SK-N-SH (cell line): Measurements from ENCODE around the gene XPR1. TPM values are rescaled to one million over a fixed set of nuclear protein-coding genes. Genes with fewer than 3 reads are reported as not detected.

Source experiments
- CTCF ChIA-PET: fragments of 300-600, 350-600 bp; formaldehyde crosslinking; extraction: SDS; loops from one replicate; lab custom pipeline; 2021; lab: Yijun Ruan, JAX
- POLR2A ChIA-PET: fragments of 350-600 bp; sonication (Branson Sonifier 250); formaldehyde crosslinking; extraction: SDS; loops from one replicate; lab custom pipeline; 2020; ENCODE audit warnings: antibody characterized with exemption, inconsistent platforms; lab: Yijun Ruan, JAX
- DNase-seq: peaks from one replicate; pipeline ENCODE4 v3.0.0; 2012
- H2AFZ ChIP-seq: fragments of 200-600 bp; sonication (generic); 2 replicates; pipeline ENCODE4 v1.8.1; 2016; ENCODE audit warnings: antibody characterized with exemption, mild to moderate bottlenecking, low read depth
- H3F3A ChIP-seq: fragments of 200-600 bp; sonication (generic); replicated peaks from 2 replicates; pipeline ENCODE3; 2016; ENCODE audit warnings: antibody characterized with exemption, mild to moderate bottlenecking; ENCODE audit not compliant: insufficient read depth
- H3K27ac ChIP-seq, 2 experiments: fragments of 200-500 bp in 1 of 2; fragments of 200-600 bp in 1 of 2; sonication (Bioruptor generic) in 1 of 2; sonication (generic), shearing (Covaris generic) in 1 of 2; 2 replicates each; pipeline versions ENCODE4 v1.5.1 to v1.6.1; 2014 to 2016; ENCODE audit warnings: low read depth in 2 of 2, inconsistent platforms in 1 of 2, low read length in 1 of 2, mild to moderate bottlenecking in 1 of 2, mixed read lengths in 1 of 2
- H3K27me3 ChIP-seq: fragments of 200-600 bp; sonication (generic), shearing (Covaris generic); 2 replicates; pipeline ENCODE4 v1.6.1; 2016; ENCODE audit warnings: mixed run types; ENCODE audit not compliant: insufficient read depth
- H3K36me3 ChIP-seq, 2 experiments: fragments of 200-500 bp in 1 of 2; fragments of 200-600 bp in 1 of 2; sonication (Bioruptor generic) in 1 of 2; sonication (generic) in 1 of 2; replicated peaks in 1 of 2; 2 replicates each; pipeline versions ENCODE3 to v1.5.1; 2014 to 2016; ENCODE audit warnings: low read length in 1 of 2, mild to moderate bottlenecking in 1 of 2; ENCODE audit not compliant: insufficient read depth in 2 of 2, control insufficient read depth in 1 of 2
- H3K4me1 ChIP-seq, 2 experiments: fragments of 200-500 bp in 1 of 2; fragments of 200-600 bp in 1 of 2; sonication (Bioruptor generic) in 1 of 2; sonication (generic), shearing (Covaris generic) in 1 of 2; 2 replicates each; pipeline versions ENCODE4 v1.5.1 to v1.6.1; 2014 to 2016; ENCODE audit warnings: low read depth in 1 of 2, low read length in 1 of 2, mixed run types in 1 of 2; ENCODE audit not compliant: insufficient read depth in 2 of 2, control insufficient read depth in 1 of 2
- H3K4me2 ChIP-seq: fragments of 200-600 bp; sonication (generic), shearing (Covaris generic); 2 replicates; pipeline ENCODE4 v1.6.1; 2017; ENCODE audit warnings: mixed run types
- H3K4me3 ChIP-seq, 2 experiments: fragments of 200-500 bp in 1 of 2; fragments of 200-600 bp in 1 of 2; sonication (Bioruptor generic) in 1 of 2; sonication (generic), shearing (Covaris generic) in 1 of 2; 2 replicates each; pipeline versions ENCODE4 v1.5.1 to v1.8.1; 2014 to 2016; ENCODE audit warnings: low read depth in 2 of 2, inconsistent platforms in 1 of 2, low read length in 1 of 2, mild to moderate bottlenecking in 1 of 2, mixed read lengths in 1 of 2, moderate library complexity in 1 of 2
- H3K79me2 ChIP-seq: fragments of 200-600 bp; sonication (generic); 2 replicates; pipeline ENCODE4 v1.8.1; 2017; ENCODE audit warnings: mild to moderate bottlenecking; ENCODE audit not compliant: insufficient read depth
- H3K9ac ChIP-seq: fragments of 200-600 bp; sonication (generic); 2 replicates; pipeline ENCODE4 v1.6.1; 2017; ENCODE audit warnings: mixed run types
- H3K9me2 ChIP-seq: fragments of 200-600 bp; sonication (generic); 2 replicates; pipeline ENCODE4 v1.6.1; 2017; ENCODE audit warnings: mixed run types
- H3K9me3 ChIP-seq: fragments of 200-600 bp; sonication (generic); 2 replicates; pipeline ENCODE4 v1.6.1; 2017; ENCODE audit warnings: mixed run types, mild to moderate bottlenecking, moderate library complexity
- H4K20me1 ChIP-seq: fragments of 200-600 bp; sonication (generic); 2 replicates; pipeline ENCODE4 v1.6.1; 2017; ENCODE audit warnings: mild to moderate bottlenecking, mixed run types; ENCODE audit not compliant: insufficient read depth
- EZH2phosphoT487 ChIP-seq: fragments of 200-600 bp; sonication (generic); IDR thresholded peaks from 2 replicates; pipeline ENCODE4 v1.6.1; 2017; ENCODE audit warnings: low read depth, mixed run types, mild to moderate bottlenecking, antibody characterized with exemption, moderate library complexity, borderline replicate concordance
- FOXJ3 ChIP-seq: sonication (generic); formaldehyde crosslinking; IDR thresholded peaks from 2 replicates; pipeline ENCODE4 v1.5.1; 2020; ENCODE audit warnings: mild to moderate bottlenecking, missing genetic modification reagents
- FOXM1 ChIP-seq: IDR thresholded peaks from 2 replicates; pipeline ENCODE4 v1.4.0; 2012; ENCODE audit warnings: low read depth, mild to moderate bottlenecking
- GABPA ChIP-seq: IDR thresholded peaks from 2 replicates; pipeline ENCODE4 v1.4.0; 2012; ENCODE audit warnings: low read depth, mild to moderate bottlenecking
- GATA2 ChIP-seq: sonication (generic); formaldehyde crosslinking; IDR thresholded peaks from 2 replicates; pipeline ENCODE4 v1.5.0; 2020; ENCODE audit warnings: mild to moderate bottlenecking, missing genetic modification reagents
- NFIC ChIP-seq: IDR thresholded peaks from 2 replicates; pipeline ENCODE4 v1.4.0; 2012; ENCODE audit warnings: borderline replicate concordance
- NRF1 ChIP-seq: IDR thresholded peaks from 2 replicates; pipeline ENCODE4 v1.6.1; 2012; ENCODE audit warnings: low read depth, mild to moderate bottlenecking, low read length
- POLR2AphosphoS5 ChIP-seq: IDR thresholded peaks from 2 replicates; pipeline ENCODE4 v1.6.1; 2012; ENCODE audit warnings: low read depth, low read length
- RAD21 ChIP-seq: IDR thresholded peaks from 2 replicates; pipeline ENCODE4 v1.6.1; 2012; ENCODE audit warnings: mild to moderate bottlenecking, low read length
- RFX5 ChIP-seq: IDR thresholded peaks from 2 replicates; pipeline ENCODE4 v1.6.1; 2012; ENCODE audit warnings: mild to moderate bottlenecking, improper control_type of control experiment, low read length
- SIN3A ChIP-seq: IDR thresholded peaks from 2 replicates; pipeline ENCODE4 v1.6.1; 2012; ENCODE audit warnings: low read depth, mild to moderate bottlenecking, low read length, moderate library complexity, borderline replicate concordance
- SMC3 ChIP-seq: IDR thresholded peaks from 2 replicates; pipeline ENCODE4 v1.6.1; 2012; ENCODE audit warnings: low read depth, low read length, improper control_type of control experiment
- TCF12 ChIP-seq: IDR thresholded peaks from 2 replicates; pipeline ENCODE4 v1.4.0; 2012
- WGBS: methylation state at CpG from one replicate; pipeline ENCODE4 v1.1.6; 2017; ENCODE audit warnings: low lambda C conversion rate; 5-methylcytosine and 5-hydroxymethylcytosine counted together
- polyA plus RNA-seq, 3 experiments: library from polyadenylated mRNA; depleted of rRNA; stranded (reverse); fragments of >200 nt; gene quantifications; 2 replicates each; pipeline ENCODE4 v1.2.3, GENCODE V29; 2012
- TF ChIP-seq, protein P1 (sequence below): IDR thresholded peaks from 2 replicates; pipeline ENCODE4 v1.4.0; 2012; ENCODE audit warnings: low read depth, borderline replicate concordance
- TF ChIP-seq, protein P2 (sequence below): IDR thresholded peaks from 2 replicates; pipeline ENCODE4 v1.4.0; 2012; ENCODE audit warnings: low read depth, borderline replicate concordance
- TF ChIP-seq, protein P3 (sequence below): fragments of 200-600 bp; sonication (generic); IDR thresholded peaks from 2 replicates; pipeline ENCODE4 v1.6.1; 2017; ENCODE audit warnings: antibody characterized with exemption, mild to moderate bottlenecking, moderate library complexity
- TF ChIP-seq, protein P4 (sequence below): IDR thresholded peaks from 2 replicates; pipeline ENCODE4 v1.6.1; 2012; ENCODE audit warnings: mild to moderate bottlenecking, low read depth, low read length, moderate library complexity

XPR1 gene
- polyA plus RNA-seq, 1 of the 3 experiments (the other 2 are of a cell fraction): 7.9 TPM

DNA sequence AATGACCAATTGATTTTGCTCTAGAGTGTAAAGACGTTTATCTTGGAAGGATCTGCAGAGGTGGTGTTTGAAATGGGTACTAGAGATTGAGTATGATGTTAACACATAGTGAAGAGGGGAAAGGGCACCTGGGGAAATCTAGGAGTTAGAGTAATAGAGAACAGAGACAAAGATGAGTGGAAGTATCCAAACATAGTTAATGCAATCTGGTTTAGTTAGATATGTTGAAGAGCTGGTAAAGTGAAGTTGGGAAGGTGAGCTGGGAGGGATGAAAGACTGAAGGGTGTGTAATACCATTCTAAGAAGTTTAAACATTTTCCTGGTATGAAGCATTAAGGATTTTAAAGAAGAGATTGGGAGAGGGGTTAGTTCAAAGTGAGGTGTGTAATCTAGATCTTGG is 11.0 kb downstream of the XPR1 start:
- no peak for DNase-seq
- peaks cover 38% of the 10 kb centered on the region for H3K79me2 ChIP-seq
- WGBS: 81% methylated on average over 1 of the region's 1 CpG
- H3K9me2 ChIP-seq: no peaks in the 10 kb centered on the region
- POLR2A ChIA-PET: no interaction called here
- TF ChIP-seq FOXJ3: no peak
- TF ChIP-seq TCF12: no peak
- no peak for TF ChIP-seq POLR2AphosphoS5
- TF ChIP-seq RAD21: no peak
- TF ChIP-seq, protein P1, sequence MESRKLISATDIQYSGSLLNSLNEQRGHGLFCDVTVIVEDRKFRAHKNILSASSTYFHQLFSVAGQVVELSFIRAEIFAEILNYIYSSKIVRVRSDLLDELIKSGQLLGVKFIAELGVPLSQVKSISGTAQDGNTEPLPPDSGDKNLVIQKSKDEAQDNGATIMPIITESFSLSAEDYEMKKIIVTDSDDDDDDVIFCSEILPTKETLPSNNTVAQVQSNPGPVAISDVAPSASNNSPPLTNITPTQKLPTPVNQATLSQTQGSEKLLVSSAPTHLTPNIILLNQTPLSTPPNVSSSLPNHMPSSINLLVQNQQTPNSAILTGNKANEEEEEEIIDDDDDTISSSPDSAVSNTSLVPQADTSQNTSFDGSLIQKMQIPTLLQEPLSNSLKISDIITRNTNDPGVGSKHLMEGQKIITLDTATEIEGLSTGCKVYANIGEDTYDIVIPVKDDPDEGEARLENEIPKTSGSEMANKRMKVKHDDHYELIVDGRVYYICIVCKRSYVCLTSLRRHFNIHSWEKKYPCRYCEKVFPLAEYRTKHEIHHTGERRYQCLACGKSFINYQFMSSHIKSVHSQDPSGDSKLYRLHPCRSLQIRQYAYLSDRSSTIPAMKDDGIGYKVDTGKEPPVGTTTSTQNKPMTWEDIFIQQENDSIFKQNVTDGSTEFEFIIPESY: no peak
- TF ChIP-seq, protein P2, sequence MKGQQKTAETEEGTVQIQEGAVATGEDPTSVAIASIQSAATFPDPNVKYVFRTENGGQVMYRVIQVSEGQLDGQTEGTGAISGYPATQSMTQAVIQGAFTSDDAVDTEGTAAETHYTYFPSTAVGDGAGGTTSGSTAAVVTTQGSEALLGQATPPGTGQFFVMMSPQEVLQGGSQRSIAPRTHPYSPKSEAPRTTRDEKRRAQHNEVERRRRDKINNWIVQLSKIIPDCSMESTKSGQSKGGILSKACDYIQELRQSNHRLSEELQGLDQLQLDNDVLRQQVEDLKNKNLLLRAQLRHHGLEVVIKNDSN: no peak
- no peak for TF ChIP-seq NFIC
- TF ChIP-seq, protein P3, sequence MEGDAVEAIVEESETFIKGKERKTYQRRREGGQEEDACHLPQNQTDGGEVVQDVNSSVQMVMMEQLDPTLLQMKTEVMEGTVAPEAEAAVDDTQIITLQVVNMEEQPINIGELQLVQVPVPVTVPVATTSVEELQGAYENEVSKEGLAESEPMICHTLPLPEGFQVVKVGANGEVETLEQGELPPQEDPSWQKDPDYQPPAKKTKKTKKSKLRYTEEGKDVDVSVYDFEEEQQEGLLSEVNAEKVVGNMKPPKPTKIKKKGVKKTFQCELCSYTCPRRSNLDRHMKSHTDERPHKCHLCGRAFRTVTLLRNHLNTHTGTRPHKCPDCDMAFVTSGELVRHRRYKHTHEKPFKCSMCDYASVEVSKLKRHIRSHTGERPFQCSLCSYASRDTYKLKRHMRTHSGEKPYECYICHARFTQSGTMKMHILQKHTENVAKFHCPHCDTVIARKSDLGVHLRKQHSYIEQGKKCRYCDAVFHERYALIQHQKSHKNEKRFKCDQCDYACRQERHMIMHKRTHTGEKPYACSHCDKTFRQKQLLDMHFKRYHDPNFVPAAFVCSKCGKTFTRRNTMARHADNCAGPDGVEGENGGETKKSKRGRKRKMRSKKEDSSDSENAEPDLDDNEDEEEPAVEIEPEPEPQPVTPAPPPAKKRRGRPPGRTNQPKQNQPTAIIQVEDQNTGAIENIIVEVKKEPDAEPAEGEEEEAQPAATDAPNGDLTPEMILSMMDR: no peak
- no peak for TF ChIP-seq RFX5
- TF ChIP-seq, all 33 proteins: peak for 0
- Histone ChIP-seq H2AFZ (no peak overlapping the region), H4K20me1 (0 out of 2 replicates have a peak, but pooled peaks cover 4% of the 10 kb centered on the region), H3K9ac (no peak overlapping the region), H3F3A (no peaks in the 10 kb centered on the region), H3K27ac (no peak overlapping the region), H3K4me2 (no peak overlapping the region), H3K9me3 (no peaks in the 10 kb centered on the region), H3K4me1 (peaks cover 9% of the 10 kb centered on the region in 2 experiments; a peak in 3 of 4 replicates), H3K4me3 (no peak overlapping the region), H3K36me3 (peaks cover 0 to 13% of the 10 kb centered on the region in 2 experiments), H3K27me3 (no peaks in the 10 kb centered on the region)
- CTCF ChIA-PET: interaction anchor here (1.0 kb wide), 1 partner anchor 10 kb away, joined by 3 read pairs; no protein-coding TSS in a partner anchor

DNA sequence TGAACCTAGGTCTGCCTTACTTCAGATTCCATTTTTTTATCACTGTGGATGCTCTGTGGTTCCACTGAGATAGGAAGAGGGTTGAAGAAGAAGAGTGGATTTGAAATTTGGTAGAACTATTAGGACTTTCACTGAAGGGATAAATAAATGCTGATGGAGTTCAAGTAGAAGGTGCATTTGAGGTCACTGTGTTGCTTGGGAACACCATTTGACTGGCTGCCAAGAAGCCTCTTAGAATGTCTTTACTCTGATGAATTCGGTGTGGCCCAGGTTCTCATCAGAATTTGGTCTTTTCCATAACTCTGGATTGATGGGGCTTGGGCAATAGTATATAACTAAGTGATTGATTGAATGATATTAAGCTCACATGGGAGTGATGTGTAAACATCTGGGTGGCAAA is 11.9 kb downstream of the XPR1 start:
- Histone ChIP-seq H3K27me3 (no peaks in the 10 kb centered on the region), H2AFZ (no peak overlapping the region), H3K4me1 (peaks cover 9% of the 10 kb centered on the region in 2 experiments; a peak in 3 of 4 replicates), H3K4me3 (no peak overlapping the region), H3K9ac (no peak overlapping the region), H3K9me3 (no peaks in the 10 kb centered on the region), H3K27ac (no peak overlapping the region), H3K36me3 (peaks cover 0 to 13% of the 10 kb centered on the region in 2 experiments), H3K4me2 (no peak overlapping the region), H3K79me2 (peaks cover 40% of the 10 kb centered on the region), H3F3A (no peaks in the 10 kb centered on the region), H4K20me1 (0 out of 2 replicates have a peak, but pooled peaks cover 4% of the 10 kb centered on the region), H3K9me2 (no peaks in the 10 kb centered on the region)
- POLR2A ChIA-PET: no interaction called here
- 50% methylated on average over 1 of the region's 1 CpG for WGBS
- no peak for DNase-seq
- CTCF ChIA-PET: no interaction called here
- TF ChIP-seq GABPA: no peak
- TF ChIP-seq EZH2phosphoT487: no peak
- TF ChIP-seq RAD21: no peak
- TF ChIP-seq FOXM1: no peak
- no peak for TF ChIP-seq SMC3
- no peak for TF ChIP-seq SIN3A
- no peak for TF ChIP-seq NRF1
- no peak for TF ChIP-seq GATA2
- TF ChIP-seq, protein P4, sequence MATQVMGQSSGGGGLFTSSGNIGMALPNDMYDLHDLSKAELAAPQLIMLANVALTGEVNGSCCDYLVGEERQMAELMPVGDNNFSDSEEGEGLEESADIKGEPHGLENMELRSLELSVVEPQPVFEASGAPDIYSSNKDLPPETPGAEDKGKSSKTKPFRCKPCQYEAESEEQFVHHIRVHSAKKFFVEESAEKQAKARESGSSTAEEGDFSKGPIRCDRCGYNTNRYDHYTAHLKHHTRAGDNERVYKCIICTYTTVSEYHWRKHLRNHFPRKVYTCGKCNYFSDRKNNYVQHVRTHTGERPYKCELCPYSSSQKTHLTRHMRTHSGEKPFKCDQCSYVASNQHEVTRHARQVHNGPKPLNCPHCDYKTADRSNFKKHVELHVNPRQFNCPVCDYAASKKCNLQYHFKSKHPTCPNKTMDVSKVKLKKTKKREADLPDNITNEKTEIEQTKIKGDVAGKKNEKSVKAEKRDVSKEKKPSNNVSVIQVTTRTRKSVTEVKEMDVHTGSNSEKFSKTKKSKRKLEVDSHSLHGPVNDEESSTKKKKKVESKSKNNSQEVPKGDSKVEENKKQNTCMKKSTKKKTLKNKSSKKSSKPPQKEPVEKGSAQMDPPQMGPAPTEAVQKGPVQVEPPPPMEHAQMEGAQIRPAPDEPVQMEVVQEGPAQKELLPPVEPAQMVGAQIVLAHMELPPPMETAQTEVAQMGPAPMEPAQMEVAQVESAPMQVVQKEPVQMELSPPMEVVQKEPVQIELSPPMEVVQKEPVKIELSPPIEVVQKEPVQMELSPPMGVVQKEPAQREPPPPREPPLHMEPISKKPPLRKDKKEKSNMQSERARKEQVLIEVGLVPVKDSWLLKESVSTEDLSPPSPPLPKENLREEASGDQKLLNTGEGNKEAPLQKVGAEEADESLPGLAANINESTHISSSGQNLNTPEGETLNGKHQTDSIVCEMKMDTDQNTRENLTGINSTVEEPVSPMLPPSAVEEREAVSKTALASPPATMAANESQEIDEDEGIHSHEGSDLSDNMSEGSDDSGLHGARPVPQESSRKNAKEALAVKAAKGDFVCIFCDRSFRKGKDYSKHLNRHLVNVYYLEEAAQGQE: no peak
- TF ChIP-seq, protein P3: no peak
- no peak for TF ChIP-seq POLR2AphosphoS5
